ENCODE measurements around the gene ATAD3C.
"Not testable (repeated sequence)": the region's sequence is repeated elsewhere in the genome, so short reads cannot be mapped to it uniquely, and the experiment has no call there.

Gene ATAD3C

GRCh38 chr1:1509465-1509850 lies 60.0 kb downstream of the ATAD3C start:
- not testable (repeated sequence) for DNase-seq (ENCODE audit: low read depth)

GRCh38 chr1:1510912-1511532 lies 61.5 kb downstream of the ATAD3C start:
- DNase-seq (ENCODE audit: low read depth) = no peak

GRCh38 chr1:1511533-1512285 lies 62.2 kb downstream of the ATAD3C start, which contains the start of gene ATAD3A:
Gene ATAD3A (plus strand): TSS chr1:1512162. CDS start chr1:1512269, 107 bp downstream.
- peak; percentile 96 for DNase-seq (ENCODE audit: low read depth)

GRCh38 chr1:1512425-1512824 lies 62.9 kb downstream of the ATAD3C start:
- DNase-seq (ENCODE audit: low read depth) = not testable (repeated sequence)

- not testable (repeated sequence) for DNase-seq (ENCODE audit: low read depth)
Measured at GRCh38 chr1:1513675-1514074, 64.2 kb downstream of the ATAD3C start.

GRCh38 chr1:1514376-1514775 lies 64.9 kb downstream of the ATAD3C start:
- DNase-seq (ENCODE audit: low read depth) = not testable (repeated sequence)

GRCh38 chr1:1516923-1517322 lies 67.4 kb downstream of the ATAD3C start:
- DNase-seq (ENCODE audit: low read depth) = not testable (repeated sequence)

GRCh38 chr1:1517973-1518620 lies 68.6 kb downstream of the ATAD3C start:
- DNase-seq (ENCODE audit: low read depth) = no peak

- DNase-seq (ENCODE audit: low read depth) = not testable (repeated sequence)
Measured at GRCh38 chr1:1518621-1519007, 69.1 kb downstream of the ATAD3C start.

All from stromal cell of bone marrow (primary cell).